NCI-H524 treated with DMSO at 0.1 percent for 48 hours (cell line): ENCODE results near the gene COQ10A.

Experiments used
- DNase-seq: peaks from one replicate; lab custom pipeline; 2025; lab: John Stamatoyannopoulos, UW

COQ10A gene

DNA sequence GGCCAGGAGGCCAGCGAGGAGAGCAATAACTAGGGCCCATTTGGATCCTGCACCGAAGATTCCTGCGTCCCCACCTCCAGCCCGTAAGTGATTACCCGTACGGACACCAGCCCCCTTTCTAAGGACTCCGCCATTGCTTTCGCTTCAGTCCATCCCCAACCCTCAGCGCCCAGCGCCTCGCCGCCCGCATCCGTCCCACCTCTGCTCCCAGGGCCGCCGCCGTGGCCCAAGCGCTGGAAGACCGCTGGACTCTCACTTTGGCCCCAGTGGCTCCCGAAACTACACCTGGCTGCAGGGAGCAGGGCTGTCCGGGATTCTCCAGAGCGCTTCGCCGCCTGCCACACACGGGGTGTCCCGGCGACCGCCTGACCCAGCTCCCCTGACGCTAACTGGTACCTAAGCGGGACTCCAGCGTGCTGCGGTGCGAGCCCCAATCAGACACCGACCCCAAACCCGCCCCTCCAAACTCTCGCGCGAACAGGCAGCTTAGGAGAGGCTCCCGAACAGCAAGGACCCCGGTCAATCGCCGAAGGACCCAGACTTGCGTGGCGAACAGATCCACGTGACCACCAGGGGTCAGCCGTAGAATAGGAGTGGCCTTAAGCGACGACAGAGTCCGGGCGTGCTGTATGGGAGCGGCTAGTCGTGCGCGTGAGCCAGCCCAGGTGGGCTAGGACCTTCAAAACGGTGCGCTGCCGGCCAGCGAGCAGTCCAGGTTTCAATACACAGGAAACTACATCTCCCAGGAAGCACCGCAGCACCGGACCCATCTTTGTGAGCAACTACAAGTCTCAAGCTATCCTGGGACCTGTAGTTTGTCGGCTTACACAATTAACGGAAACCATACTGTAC, 49.1 kb downstream of the COQ10A start, which contains the start of gene CNPY2:
Gene CNPY2, minus strand, starts transcription at position 367 of the 852 bp plus-strand sequence. CDS start 771 bp downstream, outside the sequence.
- DNase-seq, result peak; percentile 95

DNA sequence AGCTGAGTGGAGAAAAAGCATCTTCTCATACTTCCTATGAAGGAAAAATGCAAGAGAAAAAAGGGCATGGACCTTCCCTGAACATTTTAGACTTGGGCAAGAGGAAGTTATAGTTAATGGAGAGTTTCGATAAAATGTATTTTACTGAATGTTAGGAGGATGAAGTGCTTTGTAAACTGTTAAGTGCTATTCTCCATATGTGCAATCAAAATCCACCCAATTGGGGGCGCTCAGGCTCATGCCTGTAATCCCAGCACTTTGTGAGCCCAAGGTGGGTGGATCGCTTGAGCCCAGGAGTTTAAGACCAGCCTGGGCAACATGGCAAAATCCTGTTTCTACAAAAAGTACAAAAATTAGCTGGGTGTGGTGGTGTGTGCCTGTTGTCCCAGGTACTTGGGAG, 50.9 kb downstream of the COQ10A start:
- no peak for DNase-seq
